SU-DHL-6 (cell line): ENCODE measurements around the gene COL13A1.

ENCODE experiments used
- EZH2phosphoT487 ChIP-seq: fragments of 200-600 bp; sonication (generic), shearing (Covaris generic); conservative IDR thresholded peaks from 2 replicates; pipeline ENCODE4 v1.6.1; 2018; ENCODE audit warnings: mild to moderate bottlenecking, antibody characterized with exemption, low read length, moderate library complexity, mixed read lengths
- TF ChIP-seq, protein P1 (sequence below): fragments of 200-600 bp; sonication (generic); IDR thresholded peaks from one replicate; pipeline ENCODE4 v1.5.1; 2017; ENCODE audit warnings: antibody characterized with exemption, mild to moderate bottlenecking, low read length, moderate library complexity; ENCODE audit not compliant: insufficient read depth, poor library complexity, severe bottlenecking

DNA sequence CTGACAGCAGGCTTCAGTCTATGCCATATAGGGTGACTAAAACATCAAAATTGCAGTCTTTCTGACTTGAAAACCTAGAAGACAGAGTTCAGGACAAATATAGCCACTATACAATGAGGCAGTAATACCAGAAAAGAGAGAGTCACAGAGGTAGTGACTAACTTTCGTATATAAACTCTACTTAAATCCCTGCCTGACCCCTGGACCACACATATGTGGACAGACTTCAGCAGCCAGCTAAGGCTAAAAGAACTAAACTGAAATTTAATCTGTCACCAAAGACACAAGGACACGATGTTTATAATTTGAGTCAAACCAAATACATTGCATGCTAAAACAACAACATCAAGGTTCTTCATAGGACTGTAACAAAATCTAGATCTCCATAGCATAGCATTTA lies 186.4 kb downstream of the COL13A1 start:
- TF ChIP-seq, protein P1, sequence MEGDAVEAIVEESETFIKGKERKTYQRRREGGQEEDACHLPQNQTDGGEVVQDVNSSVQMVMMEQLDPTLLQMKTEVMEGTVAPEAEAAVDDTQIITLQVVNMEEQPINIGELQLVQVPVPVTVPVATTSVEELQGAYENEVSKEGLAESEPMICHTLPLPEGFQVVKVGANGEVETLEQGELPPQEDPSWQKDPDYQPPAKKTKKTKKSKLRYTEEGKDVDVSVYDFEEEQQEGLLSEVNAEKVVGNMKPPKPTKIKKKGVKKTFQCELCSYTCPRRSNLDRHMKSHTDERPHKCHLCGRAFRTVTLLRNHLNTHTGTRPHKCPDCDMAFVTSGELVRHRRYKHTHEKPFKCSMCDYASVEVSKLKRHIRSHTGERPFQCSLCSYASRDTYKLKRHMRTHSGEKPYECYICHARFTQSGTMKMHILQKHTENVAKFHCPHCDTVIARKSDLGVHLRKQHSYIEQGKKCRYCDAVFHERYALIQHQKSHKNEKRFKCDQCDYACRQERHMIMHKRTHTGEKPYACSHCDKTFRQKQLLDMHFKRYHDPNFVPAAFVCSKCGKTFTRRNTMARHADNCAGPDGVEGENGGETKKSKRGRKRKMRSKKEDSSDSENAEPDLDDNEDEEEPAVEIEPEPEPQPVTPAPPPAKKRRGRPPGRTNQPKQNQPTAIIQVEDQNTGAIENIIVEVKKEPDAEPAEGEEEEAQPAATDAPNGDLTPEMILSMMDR: no peak
- no peak for TF ChIP-seq EZH2phosphoT487
